IPS DF 6.9 (cell line): ENCODE data around the gene GSTM4.

Experiments used
- DNase-seq: peaks from one replicate; pipeline ENCODE4 v3.0.0-alpha.2; 2013; ENCODE audit warnings: low read depth, low spot score
- H3K27ac ChIP-seq: one replicate; pipeline ENCODE4 v1.5.1; 2013; ENCODE audit warnings: low read length, control low read depth
- H3K27me3 ChIP-seq: 2 replicates; pipeline ENCODE4 v1.6.1; 2013; ENCODE audit warnings: mild to moderate bottlenecking, low read length; ENCODE audit not compliant: control insufficient read depth, insufficient read depth
- H3K36me3 ChIP-seq: 2 replicates; pipeline ENCODE4 v1.6.1; 2013; ENCODE audit warnings: low read length; ENCODE audit not compliant: control insufficient read depth, insufficient read depth
- H3K4me1 ChIP-seq: 2 replicates; pipeline ENCODE4 v1.6.1; 2013; ENCODE audit warnings: low read length; ENCODE audit not compliant: control insufficient read depth, insufficient read depth
- H3K4me3 ChIP-seq: 2 replicates; pipeline ENCODE4 v1.5.1; 2013; ENCODE audit warnings: mild to moderate bottlenecking, low read length
- H3K9me3 ChIP-seq: 2 replicates; pipeline ENCODE4 v1.6.1; 2013; ENCODE audit warnings: low read length, inconsistent platforms; ENCODE audit not compliant: control insufficient read depth, insufficient read depth
- WGBS: extraction: QIAGEN DNeasy Blood & Tissue Kit; methylation state at CpG from one replicate; pipeline ENCODE4 v1.1.7; 2013; ENCODE audit warnings: mixed read lengths, missing lambda C conversion rate; ENCODE audit not compliant: insufficient read length, insufficient coverage; 5-methylcytosine and 5-hydroxymethylcytosine counted together

Gene GSTM4

DNA sequence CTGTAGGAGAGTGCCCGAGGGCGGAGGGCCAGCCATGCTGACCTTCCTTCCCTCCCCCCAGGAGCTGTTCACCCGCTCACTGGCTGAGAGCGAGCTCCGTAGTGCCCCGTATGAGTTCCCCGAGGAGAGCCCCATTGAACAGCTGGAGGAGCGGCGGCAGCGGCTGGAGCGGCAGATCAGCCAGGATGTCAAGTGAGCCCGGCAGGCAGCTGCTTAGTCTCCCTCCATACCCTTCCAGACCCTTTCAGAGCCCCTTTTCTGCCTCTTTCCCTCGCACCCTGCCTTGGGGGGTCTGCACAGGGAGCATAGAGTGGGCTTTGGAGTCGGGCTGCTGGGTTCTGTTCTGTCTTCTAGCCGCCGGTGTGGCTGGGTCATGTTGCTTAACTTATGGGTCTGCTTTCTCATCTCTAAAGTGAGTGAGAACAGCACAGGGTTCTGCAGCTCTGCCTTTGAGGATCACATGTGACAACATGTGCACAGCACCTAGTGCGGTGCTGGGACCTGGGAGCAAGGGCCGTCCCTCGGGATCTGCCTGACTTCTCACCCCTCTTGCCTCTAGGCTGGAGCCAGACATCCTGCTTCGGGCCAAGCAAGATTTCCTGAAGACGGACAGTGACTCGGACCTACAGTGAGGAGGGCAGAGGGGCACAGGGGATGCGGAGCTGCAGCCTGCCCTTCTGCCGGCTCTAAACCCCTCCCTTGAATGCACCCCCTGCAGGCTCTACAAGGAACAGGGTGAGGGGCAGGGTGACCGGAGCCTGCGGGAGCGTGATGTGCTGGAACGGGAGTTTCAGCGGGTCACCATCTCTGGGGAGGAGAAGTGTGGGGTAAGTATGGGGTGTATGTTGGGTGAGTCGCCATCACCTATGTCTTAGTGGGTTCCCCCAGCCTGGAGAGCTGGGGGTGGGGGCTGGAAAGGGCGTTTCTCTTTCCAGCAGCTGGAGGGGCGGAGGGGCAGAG, 30.0 kb upstream of the GSTM4 start:
- peaks cover 4% of the 10 kb centered on the region for H3K4me1 ChIP-seq
- peaks cover 20% of the 10 kb centered on the region for H3K36me3 ChIP-seq
- no peaks in the 10 kb centered on the region for H3K9me3 ChIP-seq
- H3K4me3 ChIP-seq = no peak overlapping the region
- no peaks in the 10 kb centered on the region for H3K27me3 ChIP-seq
- no CpG with 5 or more reads among the region's 32 CpGs for WGBS
- DNase-seq = no peak
- no peak overlapping the region for H3K27ac ChIP-seq

DNA sequence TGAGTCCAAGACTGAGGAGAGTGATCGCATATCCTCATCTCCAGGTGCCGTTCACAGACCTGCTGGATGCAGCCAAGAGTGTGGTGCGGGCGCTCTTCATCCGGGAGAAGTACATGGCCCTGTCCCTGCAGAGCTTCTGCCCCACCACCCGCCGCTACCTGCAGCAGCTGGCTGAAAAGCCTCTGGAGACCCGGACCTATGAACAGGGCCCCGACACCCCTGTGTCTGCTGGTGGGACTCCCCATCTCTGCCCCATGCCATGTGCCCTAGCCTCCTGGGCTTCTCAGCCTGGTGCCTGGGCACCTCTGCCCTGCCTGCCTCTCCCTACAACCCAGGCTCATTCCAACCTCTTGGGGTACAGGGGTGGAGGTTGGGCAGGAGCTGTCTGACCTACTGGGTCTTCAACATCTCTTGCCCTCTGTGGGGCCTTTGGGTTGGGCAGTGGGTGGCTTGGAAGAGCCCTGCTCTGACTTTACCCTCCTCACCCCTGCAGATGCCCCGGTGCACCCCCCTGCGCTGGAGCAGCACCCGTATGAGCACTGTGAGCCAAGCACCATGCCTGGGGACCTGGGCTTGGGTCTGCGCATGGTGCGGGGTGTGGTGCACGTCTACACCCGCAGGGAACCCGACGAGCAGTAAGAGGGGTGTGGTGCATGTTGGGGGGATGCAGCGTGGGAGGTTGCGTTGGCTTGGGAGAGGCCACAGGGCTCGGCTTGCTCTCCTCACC, 29.1 kb upstream of the GSTM4 start:
- no CpG with 5 or more reads among the region's 21 CpGs for WGBS
- peaks cover 20% of the 10 kb centered on the region for H3K36me3 ChIP-seq

DNA sequence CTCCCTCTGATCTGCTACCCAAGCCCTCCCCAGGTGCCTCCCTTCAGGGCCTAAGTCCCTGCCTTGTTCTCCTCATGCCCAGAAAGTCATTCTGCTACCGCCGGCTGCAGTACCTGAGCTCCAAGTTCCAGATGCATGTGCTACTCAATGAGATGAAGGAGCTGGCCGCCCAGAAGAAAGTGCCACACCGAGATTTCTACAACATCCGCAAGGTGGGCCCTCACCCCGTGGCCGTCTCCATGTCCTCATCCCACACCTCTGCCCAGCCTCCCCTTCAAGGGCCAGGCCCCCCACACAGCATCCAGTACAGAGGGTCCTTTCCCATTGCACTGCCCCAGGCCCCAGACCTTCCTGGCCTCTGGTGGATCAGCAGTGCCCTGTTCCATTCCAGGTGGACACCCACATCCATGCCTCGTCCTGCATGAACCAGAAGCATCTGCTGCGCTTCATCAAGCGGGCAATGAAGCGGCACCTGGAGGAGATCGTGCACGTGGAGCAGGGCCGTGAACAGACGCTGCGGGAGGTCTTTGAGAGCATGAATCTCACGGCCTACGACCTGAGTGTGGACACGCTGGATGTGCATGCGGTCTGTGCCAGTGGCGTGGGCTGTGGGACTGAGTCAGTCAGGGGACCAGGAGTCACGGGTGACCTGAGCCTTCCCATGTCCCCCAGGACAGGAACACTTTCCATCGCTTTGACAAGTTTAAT, 28.1 kb upstream of the GSTM4 start:
- Histone ChIP-seq H3K36me3 (peaks cover 20% of the 10 kb centered on the region), H3K4me1 (peaks cover 2% of the 10 kb centered on the region; the same call in 1 of the 2 replicates), H3K9me3 (no peaks in the 10 kb centered on the region), H3K27me3 (no peaks in the 10 kb centered on the region), H3K4me3 (no peak overlapping the region), H3K27ac (no peak overlapping the region)
- no peak for DNase-seq
- no CpG with 5 or more reads among the region's 23 CpGs for WGBS

More for the DNA sequence above, 29.1 kb upstream of the GSTM4 start:
- Histone ChIP-seq H3K4me3 (no peak overlapping the region), H3K27me3 (no peaks in the 10 kb centered on the region), H3K4me1 (peaks cover 2% of the 10 kb centered on the region; the same call in 1 of the 2 replicates), H3K9me3 (no peaks in the 10 kb centered on the region), H3K27ac (no peak overlapping the region)
- DNase-seq = no peak

DNA sequence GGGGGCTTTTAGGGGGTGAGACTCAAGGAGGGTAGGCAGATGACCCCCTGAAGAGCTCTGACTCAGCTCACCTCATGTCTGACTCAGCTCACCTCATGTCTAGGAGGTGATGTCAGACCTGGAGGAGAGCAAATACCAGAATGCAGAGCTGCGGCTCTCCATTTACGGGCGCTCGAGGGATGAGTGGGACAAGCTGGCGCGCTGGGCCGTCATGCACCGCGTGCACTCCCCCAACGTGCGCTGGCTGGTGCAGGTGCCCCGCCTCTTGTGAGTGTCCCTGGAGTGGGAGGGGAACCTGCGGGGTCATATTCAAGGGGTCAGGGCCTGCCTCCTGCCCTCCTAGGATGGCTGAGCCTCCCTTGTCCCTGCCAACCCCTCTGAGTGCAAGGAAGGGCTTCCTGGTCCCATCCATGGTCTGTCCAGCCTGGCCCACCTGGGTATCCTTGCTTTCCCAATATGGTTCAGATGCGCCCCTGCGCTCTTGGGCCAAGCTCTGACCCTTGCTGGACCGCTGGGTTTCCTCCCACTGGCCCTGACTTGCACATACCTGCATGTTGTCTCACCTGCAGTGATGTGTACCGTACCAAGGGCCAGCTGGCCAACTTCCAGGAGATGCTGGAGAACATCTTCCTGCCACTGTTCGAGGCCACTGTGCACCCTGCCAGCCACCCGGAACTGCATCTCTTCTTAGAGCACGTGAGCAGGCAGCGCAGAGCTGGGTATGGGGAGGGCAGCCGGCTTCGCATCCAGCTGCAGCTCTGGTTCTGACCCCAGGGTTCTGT, 27.2 kb upstream of the GSTM4 start:
- Histone ChIP-seq H3K36me3 (peaks cover 20% of the 10 kb centered on the region), H3K27me3 (no peaks in the 10 kb centered on the region), H3K4me1 (peaks cover 2% of the 10 kb centered on the region; the same call in 1 of the 2 replicates), H3K9me3 (no peaks in the 10 kb centered on the region), H3K27ac (no peak overlapping the region), H3K4me3 (no peak overlapping the region)
- no peak for DNase-seq
- no CpG with 5 or more reads among the region's 23 CpGs for WGBS

DNA sequence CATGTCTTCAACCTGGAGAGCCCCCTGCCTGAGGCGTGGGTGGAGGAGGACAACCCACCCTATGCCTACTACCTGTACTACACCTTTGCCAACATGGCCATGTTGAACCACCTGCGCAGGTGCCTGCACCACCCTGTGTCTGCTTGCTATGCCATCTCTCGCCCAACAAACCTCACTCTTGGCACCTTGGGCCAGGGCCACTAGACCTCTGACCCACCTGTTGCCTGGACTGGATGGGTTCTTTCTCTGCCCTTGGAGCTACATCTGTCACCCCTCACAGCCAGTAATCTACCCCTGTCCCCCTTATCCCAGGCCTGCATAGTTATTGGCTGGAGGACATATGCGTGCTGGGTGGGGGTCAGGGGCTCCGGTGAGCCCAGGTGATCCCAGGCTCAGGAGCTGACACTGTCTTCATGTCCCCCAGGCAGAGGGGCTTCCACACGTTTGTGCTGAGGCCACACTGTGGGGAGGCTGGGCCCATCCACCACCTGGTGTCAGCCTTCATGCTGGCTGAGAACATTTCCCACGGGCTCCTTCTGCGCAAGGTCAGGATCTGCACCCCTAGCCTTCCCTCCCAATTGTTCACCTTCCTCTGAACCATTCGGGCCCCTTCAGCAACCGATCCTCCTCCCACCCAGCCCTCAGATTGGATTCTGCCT, 26.4 kb upstream of the GSTM4 start:
- DNase-seq = no peak
- Histone ChIP-seq H3K27ac (no peak overlapping the region), H3K4me1 (peaks cover 2% of the 10 kb centered on the region; the same call in 1 of the 2 replicates), H3K9me3 (no peaks in the 10 kb centered on the region), H3K4me3 (no peak overlapping the region), H3K27me3 (no peaks in the 10 kb centered on the region), H3K36me3 (peaks cover 20% of the 10 kb centered on the region)
- WGBS = no CpG with 5 or more reads among the region's 10 CpGs

DNA sequence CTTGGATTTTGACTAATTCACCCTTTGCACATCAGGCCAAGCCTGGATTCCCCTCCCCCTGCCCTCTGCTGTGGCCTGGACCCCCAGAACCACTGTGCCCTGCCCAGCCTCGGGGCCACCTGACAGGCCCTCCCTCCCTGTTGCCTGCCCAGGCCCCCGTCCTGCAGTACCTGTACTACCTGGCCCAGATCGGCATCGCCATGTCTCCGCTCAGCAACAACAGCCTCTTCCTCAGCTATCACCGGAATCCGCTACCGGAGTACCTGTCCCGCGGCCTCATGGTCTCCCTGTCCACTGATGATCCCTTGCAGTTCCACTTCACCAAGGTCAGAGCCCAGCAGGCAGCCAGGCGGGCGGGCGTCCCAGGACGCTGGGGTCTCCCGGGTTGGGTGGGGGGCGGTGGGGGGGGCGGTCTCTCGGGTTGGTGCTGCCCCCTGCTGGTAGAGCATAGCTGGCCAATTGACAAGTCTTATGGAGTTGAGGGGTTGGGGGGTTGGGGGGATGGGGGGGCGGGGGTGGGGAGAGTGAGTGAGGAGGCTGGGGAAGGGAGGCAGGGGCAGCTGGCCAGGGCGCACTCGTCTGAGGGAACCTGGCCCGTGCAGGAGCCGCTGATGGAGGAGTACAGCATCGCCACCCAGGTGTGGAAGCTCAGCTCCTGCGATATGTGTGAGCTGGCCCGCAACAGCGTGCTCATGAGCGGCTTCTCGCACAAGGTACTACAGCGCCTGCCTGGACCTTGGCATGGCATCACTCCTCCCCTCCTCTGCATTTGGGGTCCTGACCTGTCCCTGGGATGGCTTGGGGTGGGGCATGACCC, 25.6 kb upstream of the GSTM4 start:
- Histone ChIP-seq H3K4me3 (no peak overlapping the region), H3K27ac (no peak overlapping the region), H3K36me3 (peaks cover 20% of the 10 kb centered on the region), H3K4me1 (peaks cover 2% of the 10 kb centered on the region; the same call in 1 of the 2 replicates), H3K9me3 (no peaks in the 10 kb centered on the region), H3K27me3 (no peaks in the 10 kb centered on the region)
- no CpG with 5 or more reads among the region's 30 CpGs for WGBS
- DNase-seq = no peak

DNA sequence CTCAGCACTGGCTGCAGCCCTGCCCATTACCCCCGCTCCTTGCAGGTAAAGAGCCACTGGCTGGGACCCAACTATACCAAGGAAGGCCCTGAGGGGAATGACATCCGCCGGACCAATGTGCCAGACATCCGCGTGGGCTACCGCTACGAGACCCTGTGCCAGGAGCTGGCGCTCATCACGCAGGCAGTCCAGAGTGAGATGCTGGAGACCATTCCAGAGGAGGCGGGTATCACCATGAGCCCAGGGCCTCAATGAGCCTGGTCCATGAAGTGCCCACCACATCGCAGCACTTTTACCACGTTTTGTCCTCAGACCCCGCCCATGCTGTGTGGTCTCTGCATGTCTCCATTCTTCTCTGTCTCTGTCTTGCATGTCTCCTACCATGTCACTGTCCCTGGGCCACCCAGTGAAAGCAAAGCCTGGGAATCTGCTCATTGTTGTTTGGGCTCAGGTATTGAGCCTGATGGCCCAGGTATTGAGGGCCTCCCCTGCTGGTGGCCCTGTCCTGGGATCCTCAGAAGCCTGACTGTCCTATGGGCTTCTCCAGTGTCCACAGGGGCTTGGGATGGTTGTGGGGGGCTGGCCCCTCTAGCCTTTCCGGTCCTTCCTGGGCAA, 24.9 kb upstream of the GSTM4 start:
- no peak overlapping the region for H3K4me3 ChIP-seq
- peaks cover 3% of the 10 kb centered on the region for H3K4me1 ChIP-seq
- H3K27me3 ChIP-seq = no peaks in the 10 kb centered on the region
- no peak overlapping the region for H3K27ac ChIP-seq
- DNase-seq = no peak
- H3K36me3 ChIP-seq = peaks cover 20% of the 10 kb centered on the region
- no CpG with 5 or more reads among the region's 14 CpGs for WGBS
- H3K9me3 ChIP-seq = no peaks in the 10 kb centered on the region

DNA sequence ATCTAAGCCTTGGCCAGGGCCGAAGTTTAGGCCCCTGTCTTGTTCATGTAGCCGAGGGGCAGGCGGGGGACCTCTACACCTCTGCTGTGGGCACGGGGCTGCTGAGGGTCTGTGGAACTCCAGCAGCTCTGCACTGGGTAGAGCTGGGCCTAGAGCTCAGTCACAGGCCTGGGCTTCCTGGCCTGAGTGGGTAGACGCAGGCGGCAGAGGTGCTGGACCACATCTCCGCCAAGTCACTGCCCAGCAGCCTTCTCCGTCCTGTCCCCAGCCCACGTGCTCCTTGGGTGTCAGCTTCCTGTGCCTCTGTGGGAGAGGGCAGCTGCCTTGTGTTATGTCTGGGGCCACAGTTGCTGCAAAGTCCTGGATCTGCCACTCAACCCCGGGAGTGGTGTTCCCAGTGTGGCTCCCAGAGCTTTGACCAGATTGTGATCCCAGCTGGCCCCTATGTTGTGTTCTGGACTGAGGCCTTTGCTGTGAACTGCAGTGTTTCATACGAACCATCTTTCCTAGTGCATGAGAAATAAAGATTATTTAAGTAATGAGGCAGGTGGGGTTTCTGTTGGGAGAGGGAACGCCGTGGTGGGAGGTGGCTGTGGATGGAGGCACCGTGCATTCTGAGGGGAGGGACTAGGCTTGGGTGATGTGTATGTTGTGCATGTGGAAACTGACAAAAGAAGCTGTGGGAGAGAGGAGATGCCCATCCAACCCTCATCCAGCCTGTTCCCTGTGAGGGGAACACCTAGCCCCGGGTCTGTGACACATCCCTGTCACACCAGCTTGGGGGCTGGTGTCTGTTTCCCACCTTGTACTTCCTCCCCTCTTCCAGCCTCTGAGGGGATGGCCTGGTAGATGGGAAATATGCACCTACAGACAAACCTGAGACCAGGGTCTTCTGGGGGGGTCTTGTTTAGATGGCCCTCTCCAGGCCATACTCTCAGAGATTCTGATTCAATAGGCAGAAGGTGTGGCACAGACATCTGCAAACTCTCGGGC, 24.1 kb upstream of the GSTM4 start:
- Histone ChIP-seq H3K36me3 (peaks cover 20% of the 10 kb centered on the region), H3K4me3 (no peak overlapping the region), H3K4me1 (peaks cover 6% of the 10 kb centered on the region), H3K27ac (no peak overlapping the region), H3K27me3 (no peaks in the 10 kb centered on the region), H3K9me3 (no peaks in the 10 kb centered on the region)
- WGBS = no CpG with 5 or more reads among the region's 16 CpGs
- DNase-seq = no peak
